Fibroblast of skin of scalp (primary cell): ENCODE results near the gene HCLS1.
"Not testable (repeated sequence)": the region's sequence is repeated elsewhere in the genome, so short reads cannot be mapped to it uniquely, and the experiment has no call there.

Source experiments
- DNase-seq: peaks from one replicate; pipeline ENCODE4 v3.0.0-alpha.2; 2013

The HCLS1 gene

GRCh38 chr3:121598564-121598963 lies 62.1 kb downstream of the HCLS1 start:
- no peak for DNase-seq

- no peak for DNase-seq
Observed at GRCh38 chr3:121595765-121596406, 64.8 kb downstream of the HCLS1 start.

- DNase-seq: no peak
Observed at GRCh38 chr3:121594850-121595249, 65.9 kb downstream of the HCLS1 start.

- DNase-seq: not testable (repeated sequence)
Observed at GRCh38 chr3:121593806-121594205, 66.9 kb downstream of the HCLS1 start.

GRCh38 chr3:121592856-121593702 lies 67.6 kb downstream of the HCLS1 start, which contains the start of gene FBXO40:
FBXO40 (plus strand) TSS chr3:121593379; CDS start chr3:121620576, 27,197 bp downstream.
- DNase-seq: no peak

GRCh38 chr3:121584418-121584817 lies 76.3 kb downstream of the HCLS1 start:
- DNase-seq: no peak

GRCh38 chr3:121581691-121582090 lies 79.0 kb downstream of the HCLS1 start:
- DNase-seq: no peak
